WTC11 (cell line): ENCODE data around the gene CHRM5. TPM values are rescaled to one million over a fixed set of nuclear protein-coding genes. Genes with fewer than 3 reads are reported as not detected.
A peak's percentile ranks its signal among the peaks of the same experiment; 100 is the strongest.
"Not testable (repeated sequence)": the region's sequence is repeated elsewhere in the genome, so short reads cannot be mapped to it uniquely, and the experiment has no call there.

Experiments
- ATAC-seq: fragments of 200-7000 bp; cut with Tn5 transposase; 2 replicates; pipeline ENCODE4 v1.10.0; 2021; ENCODE audit warnings: mild to moderate bottlenecking, moderate library complexity
- CTCF ChIA-PET: fragments of 300-600 bp; sonication (Branson Sonifier 250); formaldehyde crosslinking; loops from one replicate; lab custom pipeline; 2021; ENCODE audit warnings: antibody characterized with exemption; lab: Charles Lee
- POLR2A ChIA-PET: fragments of 350-600 bp; sonication (Branson Sonifier 250); formaldehyde crosslinking; loops from one replicate; lab custom pipeline; 2021; ENCODE audit warnings: antibody characterized with exemption; lab: Charles Lee
- DNase-seq: peaks from one replicate; pipeline ENCODE4 v3.0.0; 2021; ENCODE audit warnings: low spot score
- H3K27ac Mint-ChIP-seq: 2 replicates; pipeline ENCODE4 v1.8.0; 2021; ENCODE audit warnings: mixed read lengths
- H3K27me3 Mint-ChIP-seq: 2 replicates; pipeline ENCODE4 v1.8.0; 2021; ENCODE audit warnings: low read depth, mild to moderate bottlenecking, moderate library complexity, mixed read lengths
- H3K36me3 Mint-ChIP-seq: 2 replicates; pipeline ENCODE4 v1.8.0; 2021; ENCODE audit warnings: mixed read lengths
- H3K4me1 Mint-ChIP-seq: 2 replicates; pipeline ENCODE4 v1.8.0; 2022; ENCODE audit warnings: mixed read lengths
- H3K4me3 Mint-ChIP-seq: 2 replicates; pipeline ENCODE4 v1.8.0; 2021; ENCODE audit warnings: mild to moderate bottlenecking, moderate library complexity, mixed read lengths
- H3K9me3 Mint-ChIP-seq: 2 replicates; pipeline ENCODE4 v1.8.0; 2021; ENCODE audit warnings: mixed read lengths
- ATF1 ChIP-seq: sonication (generic); formaldehyde crosslinking; IDR thresholded peaks from 2 replicates; pipeline ENCODE4 v1.8.1; 2023; ENCODE audit warnings: mild to moderate bottlenecking, moderate library complexity, missing genetic modification reagents
- CBFB ChIP-seq: sonication (generic); formaldehyde crosslinking; IDR thresholded peaks from 2 replicates; pipeline ENCODE4 v1.8.1; 2022; ENCODE audit warnings: mild to moderate bottlenecking, low read depth, missing genetic modification reagents
- CREM ChIP-seq: sonication (generic); formaldehyde crosslinking; IDR thresholded peaks from 2 replicates; pipeline ENCODE4 v1.8.1; 2022; ENCODE audit warnings: mild to moderate bottlenecking, missing genetic modification reagents, moderate library complexity
- ELF4 ChIP-seq: sonication (generic); formaldehyde crosslinking; IDR thresholded peaks from 2 replicates; pipeline ENCODE4 v1.8.1; 2022; ENCODE audit warnings: low read depth, mild to moderate bottlenecking, moderate library complexity, missing genetic modification reagents
- EMX1 ChIP-seq: fragments of 250-450 bp; sonication (Bioruptor Pico); IDR thresholded peaks from 2 replicates; pipeline ENCODE4 v1.8.0; 2021; ENCODE audit warnings: mild to moderate bottlenecking
- ESRRA ChIP-seq: sonication (generic); formaldehyde crosslinking; IDR thresholded peaks from 2 replicates; pipeline ENCODE4 v1.8.1; 2022; ENCODE audit warnings: mild to moderate bottlenecking, missing genetic modification reagents, borderline replicate concordance
- JUN ChIP-seq: sonication (generic); formaldehyde crosslinking; IDR thresholded peaks from 2 replicates; pipeline ENCODE4 v1.8.0; 2023; ENCODE audit warnings: mild to moderate bottlenecking, missing genetic modification reagents
- NR1H2 ChIP-seq: sonication (generic); formaldehyde crosslinking; IDR thresholded peaks from 2 replicates; pipeline ENCODE4 v1.9.0; 2021; ENCODE audit warnings: mild to moderate bottlenecking, moderate library complexity, missing genetic modification reagents
- SOX15 ChIP-seq: fragments of 250-450 bp; sonication (Bioruptor Pico); IDR thresholded peaks from 2 replicates; pipeline ENCODE4 v1.9.0; 2021; ENCODE audit warnings: mild to moderate bottlenecking
- SP1 ChIP-seq: sonication (generic); formaldehyde crosslinking; conservative IDR thresholded peaks from 2 replicates; pipeline ENCODE4 v1.8.1; 2022; ENCODE audit warnings: missing genetic modification reagents
- TP53 ChIP-seq: sonication (generic); formaldehyde crosslinking; IDR thresholded peaks from 2 replicates; pipeline ENCODE4 v1.8.1; 2023; ENCODE audit warnings: mild to moderate bottlenecking, missing genetic modification reagents
- ZNF263 ChIP-seq: sonication (generic); formaldehyde crosslinking; IDR thresholded peaks from 2 replicates; pipeline ENCODE4 v1.8.1; 2022; ENCODE audit warnings: low read depth, mild to moderate bottlenecking, moderate library complexity, missing genetic modification reagents
- ZNF416 ChIP-seq: fragments of 250-450 bp; sonication (Bioruptor Pico); IDR thresholded peaks from 2 replicates; pipeline ENCODE4 v1.9.0; 2021; ENCODE audit warnings: mild to moderate bottlenecking, inconsistent platforms
- total RNA-seq: library from RNA; stranded (reverse); gene quantifications from 3 replicates; pipeline ENCODE4 v1.2.3, GENCODE V29; 2021
- TF ChIP-seq, protein P1 (sequence below): sonication (generic); formaldehyde crosslinking; IDR thresholded peaks from 2 replicates; pipeline ENCODE4 v1.8.0; 2022; ENCODE audit warnings: mild to moderate bottlenecking, missing genetic modification reagents
- TF ChIP-seq, protein P2 (sequence below): sonication (generic); formaldehyde crosslinking; conservative IDR thresholded peaks from 2 replicates; pipeline ENCODE4 v1.8.1; 2023; ENCODE audit warnings: mild to moderate bottlenecking, low read depth, missing genetic modification reagents, moderate library complexity
- TF ChIP-seq, protein P3 (sequence below): fragments of 200-600 bp; IDR thresholded peaks from 2 replicates; pipeline ENCODE4 v1.8.0; 2022; ENCODE audit warnings: antibody characterized with exemption
- TF ChIP-seq, protein P4 (sequence below): sonication (generic); formaldehyde crosslinking; IDR thresholded peaks from 2 replicates; pipeline ENCODE4 v1.8.0; 2023; ENCODE audit warnings: missing genetic modification reagents, mild to moderate bottlenecking, borderline replicate concordance
- TF ChIP-seq, protein P5 (sequence below): sonication (generic); formaldehyde crosslinking; IDR thresholded peaks from 2 replicates; pipeline ENCODE4 v1.8.1; 2023; ENCODE audit warnings: mild to moderate bottlenecking, moderate library complexity, missing genetic modification reagents

The CHRM5 gene
- total RNA-seq, 1 experiment from 2014 or later: not detected

DNA sequence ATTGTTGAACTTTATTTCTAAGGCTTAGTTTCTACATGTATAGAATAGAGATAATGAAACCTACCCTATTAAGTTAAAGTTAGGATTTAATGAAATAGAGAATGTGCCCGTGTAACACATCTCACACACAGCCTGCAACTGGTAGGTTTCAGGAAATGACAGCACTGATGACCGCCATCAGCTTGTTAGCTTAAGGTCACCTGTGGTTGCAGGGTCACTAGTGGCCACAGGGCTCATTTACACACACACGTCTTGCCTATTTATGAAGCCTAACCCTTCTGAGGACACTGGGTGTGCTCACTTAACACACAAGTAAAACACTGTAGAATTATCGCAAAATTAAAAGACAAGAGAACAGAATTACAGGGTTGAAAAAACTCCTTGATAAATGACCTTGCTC is 20.1 kb downstream of the CHRM5 start:
- DNase-seq: no peak
- no peak overlapping the region for H3K4me3 Mint-ChIP-seq
- ATAC-seq: no peak
- POLR2A ChIA-PET: no interaction called here
- H3K27me3 Mint-ChIP-seq: no peaks in the 10 kb centered on the region
- H3K27ac Mint-ChIP-seq: no peak overlapping the region
- peaks cover 5% of the 10 kb centered on the region for H3K9me3 Mint-ChIP-seq
- peaks cover 10% of the 10 kb centered on the region for H3K4me1 Mint-ChIP-seq
- no peaks in the 10 kb centered on the region for H3K36me3 Mint-ChIP-seq
- TF ChIP-seq EMX1 (CRISPR knock-in tag): no peak
- TF ChIP-seq TP53: no peak
- no peak for TF ChIP-seq ATF1 (CRISPR knock-in tag)
- TF ChIP-seq, protein P1, sequence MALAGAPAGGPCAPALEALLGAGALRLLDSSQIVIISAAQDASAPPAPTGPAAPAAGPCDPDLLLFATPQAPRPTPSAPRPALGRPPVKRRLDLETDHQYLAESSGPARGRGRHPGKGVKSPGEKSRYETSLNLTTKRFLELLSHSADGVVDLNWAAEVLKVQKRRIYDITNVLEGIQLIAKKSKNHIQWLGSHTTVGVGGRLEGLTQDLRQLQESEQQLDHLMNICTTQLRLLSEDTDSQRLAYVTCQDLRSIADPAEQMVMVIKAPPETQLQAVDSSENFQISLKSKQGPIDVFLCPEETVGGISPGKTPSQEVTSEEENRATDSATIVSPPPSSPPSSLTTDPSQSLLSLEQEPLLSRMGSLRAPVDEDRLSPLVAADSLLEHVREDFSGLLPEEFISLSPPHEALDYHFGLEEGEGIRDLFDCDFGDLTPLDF (CRISPR knock-in tag): no peak
- TF ChIP-seq, protein P2, sequence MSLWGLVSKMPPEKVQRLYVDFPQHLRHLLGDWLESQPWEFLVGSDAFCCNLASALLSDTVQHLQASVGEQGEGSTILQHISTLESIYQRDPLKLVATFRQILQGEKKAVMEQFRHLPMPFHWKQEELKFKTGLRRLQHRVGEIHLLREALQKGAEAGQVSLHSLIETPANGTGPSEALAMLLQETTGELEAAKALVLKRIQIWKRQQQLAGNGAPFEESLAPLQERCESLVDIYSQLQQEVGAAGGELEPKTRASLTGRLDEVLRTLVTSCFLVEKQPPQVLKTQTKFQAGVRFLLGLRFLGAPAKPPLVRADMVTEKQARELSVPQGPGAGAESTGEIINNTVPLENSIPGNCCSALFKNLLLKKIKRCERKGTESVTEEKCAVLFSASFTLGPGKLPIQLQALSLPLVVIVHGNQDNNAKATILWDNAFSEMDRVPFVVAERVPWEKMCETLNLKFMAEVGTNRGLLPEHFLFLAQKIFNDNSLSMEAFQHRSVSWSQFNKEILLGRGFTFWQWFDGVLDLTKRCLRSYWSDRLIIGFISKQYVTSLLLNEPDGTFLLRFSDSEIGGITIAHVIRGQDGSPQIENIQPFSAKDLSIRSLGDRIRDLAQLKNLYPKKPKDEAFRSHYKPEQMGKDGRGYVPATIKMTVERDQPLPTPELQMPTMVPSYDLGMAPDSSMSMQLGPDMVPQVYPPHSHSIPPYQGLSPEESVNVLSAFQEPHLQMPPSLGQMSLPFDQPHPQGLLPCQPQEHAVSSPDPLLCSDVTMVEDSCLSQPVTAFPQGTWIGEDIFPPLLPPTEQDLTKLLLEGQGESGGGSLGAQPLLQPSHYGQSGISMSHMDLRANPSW (CRISPR knock-in tag): no peak
- CTCF ChIA-PET: interaction anchor here (1.4 kb wide), 1 partner anchor 259 kb away, joined by 4 read pairs; no protein-coding TSS in a partner anchor

DNA sequence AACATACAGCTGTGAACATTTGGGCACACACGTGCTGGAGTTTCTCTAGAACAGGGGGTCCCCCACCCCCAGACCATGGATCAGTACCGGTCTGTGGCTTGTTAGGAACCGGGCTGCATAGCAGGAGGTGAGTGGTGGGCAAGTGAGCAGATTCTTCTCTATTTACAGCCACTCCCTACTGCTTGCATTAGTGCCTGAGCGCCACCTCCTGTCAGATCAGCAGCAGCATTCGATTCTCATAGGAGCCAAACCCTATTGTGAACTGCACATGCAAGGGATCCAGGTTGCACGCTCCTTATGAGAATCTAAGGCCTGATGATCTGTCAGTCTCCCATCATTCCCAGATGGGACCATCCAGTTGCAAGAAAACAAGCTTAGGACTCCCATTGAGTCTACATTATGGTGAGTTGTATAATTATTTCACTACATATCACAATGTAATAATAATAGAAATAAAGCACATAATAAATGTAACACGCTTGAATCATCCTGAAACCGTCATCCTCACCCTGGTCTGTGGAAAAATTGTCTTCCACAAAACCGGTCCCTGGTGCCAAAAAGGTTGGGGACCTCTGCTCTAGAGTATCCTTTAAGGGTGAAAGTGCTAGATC is 25.8 kb downstream of the CHRM5 start:
- peaks cover 16% of the 10 kb centered on the region for H3K36me3 Mint-ChIP-seq
- no peak overlapping the region for H3K27ac Mint-ChIP-seq
- H3K4me1 Mint-ChIP-seq: no peaks in the 10 kb centered on the region
- no peak overlapping the region for H3K4me3 Mint-ChIP-seq
- DNase-seq (peak; percentile 60), ATAC-seq (peak; percentile 91)
- TF ChIP-seq, protein P3, sequence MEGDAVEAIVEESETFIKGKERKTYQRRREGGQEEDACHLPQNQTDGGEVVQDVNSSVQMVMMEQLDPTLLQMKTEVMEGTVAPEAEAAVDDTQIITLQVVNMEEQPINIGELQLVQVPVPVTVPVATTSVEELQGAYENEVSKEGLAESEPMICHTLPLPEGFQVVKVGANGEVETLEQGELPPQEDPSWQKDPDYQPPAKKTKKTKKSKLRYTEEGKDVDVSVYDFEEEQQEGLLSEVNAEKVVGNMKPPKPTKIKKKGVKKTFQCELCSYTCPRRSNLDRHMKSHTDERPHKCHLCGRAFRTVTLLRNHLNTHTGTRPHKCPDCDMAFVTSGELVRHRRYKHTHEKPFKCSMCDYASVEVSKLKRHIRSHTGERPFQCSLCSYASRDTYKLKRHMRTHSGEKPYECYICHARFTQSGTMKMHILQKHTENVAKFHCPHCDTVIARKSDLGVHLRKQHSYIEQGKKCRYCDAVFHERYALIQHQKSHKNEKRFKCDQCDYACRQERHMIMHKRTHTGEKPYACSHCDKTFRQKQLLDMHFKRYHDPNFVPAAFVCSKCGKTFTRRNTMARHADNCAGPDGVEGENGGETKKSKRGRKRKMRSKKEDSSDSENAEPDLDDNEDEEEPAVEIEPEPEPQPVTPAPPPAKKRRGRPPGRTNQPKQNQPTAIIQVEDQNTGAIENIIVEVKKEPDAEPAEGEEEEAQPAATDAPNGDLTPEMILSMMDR: 0 out of 2 replicates have a peak, but pooled peaks have one; percentile 22
- no peak for TF ChIP-seq CREM (CRISPR knock-in tag)
- ChIA-PET POLR2A (no interaction called here), CTCF (no interaction called here)
- no peaks in the 10 kb centered on the region for H3K27me3 Mint-ChIP-seq
- peaks cover 12% of the 10 kb centered on the region for H3K9me3 Mint-ChIP-seq

DNA sequence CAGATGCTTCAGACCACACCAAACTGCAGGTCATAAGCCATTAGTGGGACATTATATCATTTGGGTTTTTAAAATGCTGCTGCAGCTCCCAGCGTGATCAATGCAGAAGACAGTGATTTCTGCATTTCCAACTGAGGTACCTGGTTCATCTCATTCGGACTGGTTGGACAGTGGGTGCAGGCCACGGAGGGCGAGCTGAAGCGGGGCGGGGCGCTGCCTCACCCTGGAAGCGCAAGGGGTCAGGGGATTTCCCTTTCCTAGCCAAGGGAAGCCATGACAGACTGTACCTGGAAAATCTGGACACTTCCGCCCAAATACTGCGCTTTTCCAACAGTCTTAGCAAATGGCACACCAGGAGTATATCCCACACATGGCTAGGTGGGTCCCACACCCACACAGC is 27.4 kb downstream of the CHRM5 start:
- H3K4me3 Mint-ChIP-seq, H3K27me3 Mint-ChIP-seq, H3K27ac Mint-ChIP-seq, H3K4me1 Mint-ChIP-seq, CTCF ChIA-PET, POLR2A ChIA-PET, ATAC-seq, DNase-seq: not testable (repeated sequence)
- peaks cover 16% of the 10 kb centered on the region for H3K36me3 Mint-ChIP-seq
- H3K9me3 Mint-ChIP-seq: peaks cover 12% of the 10 kb centered on the region

DNA sequence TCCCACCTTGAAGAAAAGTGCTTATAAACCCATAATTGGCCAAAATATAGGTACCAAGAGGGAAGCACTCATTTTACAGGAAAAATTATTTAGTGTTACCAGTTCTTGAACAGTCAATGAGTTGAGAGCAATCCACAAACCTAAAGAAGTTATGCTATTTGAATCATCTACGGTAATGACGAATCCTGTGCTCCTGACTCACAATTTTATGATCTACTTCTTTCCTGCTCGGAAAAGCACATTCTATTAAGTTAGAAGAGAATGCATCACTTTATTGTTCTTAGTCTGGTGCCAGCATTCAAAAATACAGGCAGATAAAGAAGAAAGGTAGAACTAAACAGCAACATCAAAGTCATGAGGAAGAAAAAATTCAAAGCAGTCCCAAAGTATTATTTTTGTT is 33.2 kb downstream of the CHRM5 start:
- ATAC-seq (no peak), DNase-seq (no peak)
- ChIA-PET POLR2A (no interaction called here), CTCF (no interaction called here)
- Mint-ChIP-seq H3K27ac (no peak overlapping the region), H3K4me1 (peaks cover 3% of the 10 kb centered on the region), H3K27me3 (no peaks in the 10 kb centered on the region), H3K9me3 (no peaks in the 10 kb centered on the region; the same call in 1 of the 2 replicates), H3K4me3 (no peak overlapping the region), H3K36me3 (peaks cover 3% of the 10 kb centered on the region; the same call in 1 of the 2 replicates)
- TF ChIP-seq NR1H2 (no peak), ZNF263 (CRISPR knock-in tag) (no peak), SP1 (CRISPR knock-in tag) (no peak), ESRRA (CRISPR knock-in tag) (no peak), JUN (CRISPR knock-in tag) (no peak), SOX15 (no peak), CBFB (CRISPR knock-in tag) (no peak), ELF4 (CRISPR knock-in tag) (no peak), ZNF416 (no peak)
- TF ChIP-seq, protein P4, sequence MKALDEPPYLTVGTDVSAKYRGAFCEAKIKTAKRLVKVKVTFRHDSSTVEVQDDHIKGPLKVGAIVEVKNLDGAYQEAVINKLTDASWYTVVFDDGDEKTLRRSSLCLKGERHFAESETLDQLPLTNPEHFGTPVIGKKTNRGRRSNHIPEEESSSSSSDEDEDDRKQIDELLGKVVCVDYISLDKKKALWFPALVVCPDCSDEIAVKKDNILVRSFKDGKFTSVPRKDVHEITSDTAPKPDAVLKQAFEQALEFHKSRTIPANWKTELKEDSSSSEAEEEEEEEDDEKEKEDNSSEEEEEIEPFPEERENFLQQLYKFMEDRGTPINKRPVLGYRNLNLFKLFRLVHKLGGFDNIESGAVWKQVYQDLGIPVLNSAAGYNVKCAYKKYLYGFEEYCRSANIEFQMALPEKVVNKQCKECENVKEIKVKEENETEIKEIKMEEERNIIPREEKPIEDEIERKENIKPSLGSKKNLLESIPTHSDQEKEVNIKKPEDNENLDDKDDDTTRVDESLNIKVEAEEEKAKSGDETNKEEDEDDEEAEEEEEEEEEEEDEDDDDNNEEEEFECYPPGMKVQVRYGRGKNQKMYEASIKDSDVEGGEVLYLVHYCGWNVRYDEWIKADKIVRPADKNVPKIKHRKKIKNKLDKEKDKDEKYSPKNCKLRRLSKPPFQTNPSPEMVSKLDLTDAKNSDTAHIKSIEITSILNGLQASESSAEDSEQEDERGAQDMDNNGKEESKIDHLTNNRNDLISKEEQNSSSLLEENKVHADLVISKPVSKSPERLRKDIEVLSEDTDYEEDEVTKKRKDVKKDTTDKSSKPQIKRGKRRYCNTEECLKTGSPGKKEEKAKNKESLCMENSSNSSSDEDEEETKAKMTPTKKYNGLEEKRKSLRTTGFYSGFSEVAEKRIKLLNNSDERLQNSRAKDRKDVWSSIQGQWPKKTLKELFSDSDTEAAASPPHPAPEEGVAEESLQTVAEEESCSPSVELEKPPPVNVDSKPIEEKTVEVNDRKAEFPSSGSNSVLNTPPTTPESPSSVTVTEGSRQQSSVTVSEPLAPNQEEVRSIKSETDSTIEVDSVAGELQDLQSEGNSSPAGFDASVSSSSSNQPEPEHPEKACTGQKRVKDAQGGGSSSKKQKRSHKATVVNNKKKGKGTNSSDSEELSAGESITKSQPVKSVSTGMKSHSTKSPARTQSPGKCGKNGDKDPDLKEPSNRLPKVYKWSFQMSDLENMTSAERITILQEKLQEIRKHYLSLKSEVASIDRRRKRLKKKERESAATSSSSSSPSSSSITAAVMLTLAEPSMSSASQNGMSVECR (CRISPR knock-in tag): no peak
- TF ChIP-seq, protein P5, sequence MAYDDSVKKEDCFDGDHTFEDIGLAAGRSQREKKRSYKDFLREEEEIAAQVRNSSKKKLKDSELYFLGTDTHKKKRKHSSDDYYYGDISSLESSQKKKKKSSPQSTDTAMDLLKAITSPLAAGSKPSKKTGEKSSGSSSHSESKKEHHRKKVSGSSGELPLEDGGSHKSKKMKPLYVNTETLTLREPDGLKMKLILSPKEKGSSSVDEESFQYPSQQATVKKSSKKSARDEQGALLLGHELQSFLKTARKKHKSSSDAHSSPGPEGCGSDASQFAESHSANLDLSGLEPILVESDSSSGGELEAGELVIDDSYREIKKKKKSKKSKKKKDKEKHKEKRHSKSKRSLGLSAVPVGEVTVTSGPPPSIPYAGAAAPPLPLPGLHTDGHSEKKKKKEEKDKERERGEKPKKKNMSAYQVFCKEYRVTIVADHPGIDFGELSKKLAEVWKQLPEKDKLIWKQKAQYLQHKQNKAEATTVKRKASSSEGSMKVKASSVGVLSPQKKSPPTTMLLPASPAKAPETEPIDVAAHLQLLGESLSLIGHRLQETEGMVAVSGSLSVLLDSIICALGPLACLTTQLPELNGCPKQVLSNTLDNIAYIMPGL (CRISPR knock-in tag): no peak
